ENCODE data around the gene WNT3. TPM values are rescaled to one million over a fixed set of nuclear protein-coding genes. Genes with fewer than 3 reads are reported as not detected.

Gene WNT3
- total and polyA plus RNA-seq, 10 donors, result 0.32 to 0.94 (median 0.67) TPM

GRCh38 chr17:46792071-46792470 is 26.4 kb downstream of the WNT3 start:
- TF ChIP-seq POLR2A (IDR thresholded peaks at IDR 0.05), result no peak
- TF ChIP-seq CTCF (IDR thresholded peaks at IDR 0.05 in 8 of 11, conservative IDR thresholded peaks at IDR 0.05 in 3 of 11), result no peak
- TF ChIP-seq POLR2AphosphoS5 (IDR thresholded peaks at IDR 0.05), result no peak
- 81 to 87% (median 84%) methylated on average over 4 of the region's 4 CpGs for WGBS, 5 donors
- no peaks in the 10 kb centered on the region for H3K36me3 ChIP-seq
- no peak overlapping the region for H3K27ac ChIP-seq
- peaks cover 0 to 67% (median 3%) of the 10 kb centered on the region in 7 donors for H3K27me3 ChIP-seq (replicated peaks in 1 of 7)
- intact Hi-C loops (cut with DNase I; ENCODE audit: low total_unique reads), result no loop called here
- no peak for DNase-seq
- peaks cover 0 to 12% (median 4%) of the 10 kb centered on the region in 8 donors for H3K9me3 ChIP-seq
- no peaks in the 10 kb centered on the region for H3K4me1 ChIP-seq
- no peak overlapping the region for H3K4me3 ChIP-seq

GRCh38 chr17:46791531-46791930 is 27.0 kb downstream of the WNT3 start:
- no peaks in the 10 kb centered on the region for H3K36me3 ChIP-seq
- 66 to 76% (median 69%) methylated on average over 5 of the region's 5 CpGs for WGBS, 5 donors
- intact Hi-C loops (cut with DNase I; ENCODE audit: low total_unique reads), result no loop called here
- TF ChIP-seq POLR2AphosphoS5 (IDR thresholded peaks at IDR 0.05) (no peak), CTCF (IDR thresholded peaks at IDR 0.05 in 8 of 11, conservative IDR thresholded peaks at IDR 0.05 in 3 of 11) (no peak), POLR2A (IDR thresholded peaks at IDR 0.05) (no peak)
- peaks cover 0 to 66% (median 3%) of the 10 kb centered on the region in 7 donors for H3K27me3 ChIP-seq (replicated peaks in 1 of 7)
- no peaks in the 10 kb centered on the region for H3K4me1 ChIP-seq
- no peak overlapping the region for H3K4me3 ChIP-seq
- no peak overlapping the region for H3K27ac ChIP-seq
- no peak for DNase-seq
- H3K9me3 ChIP-seq, result peaks cover 0 to 12% (median 4%) of the 10 kb centered on the region in 8 donors

GRCh38 chr17:46790216-46790615 is 28.3 kb downstream of the WNT3 start:
- TF ChIP-seq CTCF (IDR thresholded peaks at IDR 0.05 in 8 of 11, conservative IDR thresholded peaks at IDR 0.05 in 3 of 11), result no peak
- no peak for TF ChIP-seq POLR2AphosphoS5 (IDR thresholded peaks at IDR 0.05)
- TF ChIP-seq POLR2A (IDR thresholded peaks at IDR 0.05), result no peak
- H3K9me3 ChIP-seq, result peaks cover 0 to 12% (median 4%) of the 10 kb centered on the region in 8 donors
- intact Hi-C loops (cut with DNase I; ENCODE audit: low total_unique reads), result no loop called here
- WGBS, 5 donors, result 65 to 92% (median 78%) methylated on average over 3 of the region's 3 CpGs
- no peak for DNase-seq
- no peaks in the 10 kb centered on the region for H3K36me3 ChIP-seq
- H3K4me3 ChIP-seq, result no peak overlapping the region
- H3K27ac ChIP-seq, result no peak overlapping the region
- H3K27me3 ChIP-seq (replicated peaks in 1 of 7), result peaks cover 0 to 53% (median 0%) of the 10 kb centered on the region in 7 donors
- no peaks in the 10 kb centered on the region for H3K4me1 ChIP-seq

GRCh38 chr17:46789610-46790009 is 28.9 kb downstream of the WNT3 start:
- TF ChIP-seq POLR2AphosphoS5 (IDR thresholded peaks at IDR 0.05) (no peak), CTCF (IDR thresholded peaks at IDR 0.05 in 8 of 11, conservative IDR thresholded peaks at IDR 0.05 in 3 of 11) (no peak), POLR2A (IDR thresholded peaks at IDR 0.05) (no peak)
- WGBS, 5 donors, result 87 to 93% (median 90%) methylated on average over 8 of the region's 8 CpGs
- DNase-seq, result no peak

More at GRCh38 chr17:46789610-46790009, 28.9 kb downstream of the WNT3 start:
- Histone ChIP-seq H3K27me3 (replicated peaks in 1 of 7) (peaks cover 0 to 47% (median 0%) of the 10 kb centered on the region in 7 donors), H3K4me1 (no peaks in the 10 kb centered on the region), H3K36me3 (no peaks in the 10 kb centered on the region), H3K4me3 (no peak overlapping the region), H3K27ac (no peak overlapping the region), H3K9me3 (peaks cover 0 to 12% (median 4%) of the 10 kb centered on the region in 8 donors)
- intact Hi-C loops (cut with DNase I; ENCODE audit: low total_unique reads), result no loop called here

All from spleen (tissue), 11 donors.